NCI-H510A (cell line): ENCODE results near the gene MVB12B.

Source experiments
- DNase-seq: peaks from one replicate; lab custom pipeline; 2025; lab: John Stamatoyannopoulos, UW

The MVB12B gene

DNA sequence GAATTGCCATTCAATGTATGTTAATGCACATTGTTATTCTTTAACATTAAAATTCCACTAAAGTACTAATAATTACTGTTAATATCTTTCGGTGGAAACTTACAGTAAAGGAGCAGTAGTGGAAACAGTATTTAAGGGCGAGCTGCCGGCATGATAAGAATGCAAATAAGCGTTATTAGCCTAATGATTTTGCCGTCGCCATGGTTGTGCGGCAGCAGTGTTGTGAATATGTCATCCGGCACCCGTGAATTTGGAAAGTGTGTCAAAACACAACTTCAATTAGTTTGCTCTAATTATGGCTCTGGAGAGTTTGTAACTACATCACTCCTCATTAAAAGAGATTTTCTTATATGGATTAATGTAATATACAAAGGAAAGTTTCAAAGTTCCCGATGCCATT is 81.4 kb downstream of the MVB12B start:
- DNase-seq, result no peak

DNA sequence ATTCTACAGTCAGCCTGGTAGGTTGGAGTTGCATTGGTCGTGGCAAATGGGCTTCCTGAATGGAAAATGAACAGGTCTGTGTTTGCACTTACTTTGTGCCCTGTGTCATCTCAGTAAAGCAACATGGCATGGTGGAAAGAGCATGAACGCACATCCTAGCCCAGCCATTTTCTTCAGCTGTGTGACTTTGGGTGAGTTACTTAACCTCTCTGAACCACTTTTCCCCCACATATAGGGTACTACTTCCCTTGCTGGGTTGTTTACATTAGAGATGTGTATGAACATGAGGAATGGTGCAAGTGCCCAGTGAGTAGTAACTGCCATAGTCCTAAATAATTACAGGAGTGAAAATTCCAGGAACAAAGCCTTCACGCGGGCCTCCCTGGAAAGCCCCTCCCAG is 83.6 kb downstream of the MVB12B start:
- DNase-seq, result no peak

DNA sequence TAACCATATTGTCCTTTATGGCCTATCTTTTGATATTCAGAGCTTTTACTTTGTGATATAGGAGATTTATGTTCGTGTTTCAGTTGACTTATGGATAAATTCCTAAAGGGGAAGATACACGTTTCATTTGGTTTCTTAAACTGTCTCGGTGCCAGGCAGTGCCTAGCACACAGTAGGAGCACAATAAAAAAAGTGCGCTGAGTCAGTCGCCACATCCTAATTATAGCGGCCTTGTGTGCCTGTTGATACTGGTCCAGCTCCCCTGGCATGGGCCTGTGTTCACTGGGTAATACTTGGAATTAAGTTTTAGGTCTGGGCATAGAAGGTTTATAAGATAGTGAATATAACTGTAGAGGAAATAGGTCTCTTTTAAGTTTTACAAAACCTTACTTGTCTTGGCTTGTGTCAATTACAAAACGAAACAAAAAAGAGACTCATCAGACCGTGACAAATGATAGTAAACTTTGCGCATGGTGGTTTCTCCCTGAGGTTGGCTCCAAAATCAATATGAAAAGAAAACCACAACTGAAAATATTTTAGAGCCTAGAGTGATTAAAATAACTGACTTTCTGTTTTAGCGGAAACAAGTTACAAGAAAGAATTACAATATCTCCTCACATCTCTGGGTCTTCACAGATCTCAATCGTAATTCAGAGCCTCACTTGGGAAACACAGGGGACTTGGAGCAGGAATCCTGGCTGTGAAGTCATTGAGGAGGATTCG is 84.8 kb downstream of the MVB12B start:
- DNase-seq, result no peak

DNA sequence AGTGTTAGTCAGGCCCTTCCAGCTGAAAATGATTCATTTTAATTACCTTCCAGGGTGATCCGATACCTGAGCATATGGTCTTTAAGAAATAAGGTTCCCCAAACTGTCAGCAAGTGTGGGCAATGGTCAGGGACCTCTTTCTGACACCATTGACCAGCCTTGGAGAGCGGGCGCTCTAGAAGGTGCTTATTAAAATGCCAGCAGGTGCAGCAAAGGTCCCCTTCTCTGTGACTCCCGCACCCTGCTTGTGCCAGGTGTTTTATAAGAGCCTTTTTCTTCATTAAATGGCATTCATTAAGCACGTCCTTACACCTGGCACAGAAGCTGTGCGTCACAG is 85.3 kb downstream of the MVB12B start:
- no peak for DNase-seq

DNA sequence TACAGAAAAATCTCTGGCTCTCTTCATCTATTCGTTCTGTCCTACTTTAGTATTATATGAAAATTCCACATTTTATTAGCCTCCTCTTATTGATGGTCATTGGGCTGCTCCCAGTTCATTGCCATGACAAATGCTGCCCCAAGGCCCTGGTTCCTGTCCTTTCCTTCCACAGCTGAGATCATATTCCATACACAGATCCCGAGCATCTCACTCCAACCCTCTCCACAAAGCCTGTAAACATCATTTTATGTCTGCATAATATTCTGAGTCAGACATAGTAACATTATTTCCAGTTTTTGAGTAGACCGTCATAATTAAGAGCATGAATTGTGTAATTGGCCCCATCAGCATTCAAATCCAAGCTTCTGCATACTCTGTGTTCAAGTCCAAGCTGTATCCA is 86.3 kb downstream of the MVB12B start:
- DNase-seq, result no peak

DNA sequence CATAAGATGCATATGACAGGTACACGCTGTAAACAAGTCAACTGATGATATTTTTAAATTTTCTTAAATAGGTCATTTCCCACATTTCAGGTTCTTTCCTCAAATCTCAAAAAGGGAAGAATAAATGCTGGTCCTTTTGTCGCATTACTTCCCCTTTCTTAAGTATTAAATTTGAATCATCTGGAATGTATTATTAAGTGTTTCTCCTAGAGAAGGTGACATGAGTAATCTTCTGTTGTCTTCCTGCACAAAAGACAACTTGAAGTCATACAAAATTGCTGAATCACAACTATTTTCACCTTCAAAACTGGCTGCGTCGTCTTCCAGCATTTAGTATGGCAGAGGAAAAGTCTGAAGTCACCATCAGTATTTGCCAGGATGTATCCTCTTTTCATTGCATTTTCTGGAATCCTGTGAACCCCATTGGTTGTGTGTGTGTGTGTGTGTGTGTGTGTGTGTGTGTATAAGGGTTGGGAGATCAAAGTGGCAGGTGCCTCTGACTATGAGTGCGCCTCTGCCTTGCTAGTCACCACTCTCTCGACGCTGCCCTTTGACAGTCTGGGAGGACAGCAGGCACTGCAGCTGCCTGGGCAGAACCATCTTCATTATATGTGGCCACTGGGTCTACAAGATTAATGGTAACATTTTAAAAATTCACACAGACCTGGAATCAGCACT is 86.9 kb downstream of the MVB12B start:
- peak; percentile 80 for DNase-seq

DNA sequence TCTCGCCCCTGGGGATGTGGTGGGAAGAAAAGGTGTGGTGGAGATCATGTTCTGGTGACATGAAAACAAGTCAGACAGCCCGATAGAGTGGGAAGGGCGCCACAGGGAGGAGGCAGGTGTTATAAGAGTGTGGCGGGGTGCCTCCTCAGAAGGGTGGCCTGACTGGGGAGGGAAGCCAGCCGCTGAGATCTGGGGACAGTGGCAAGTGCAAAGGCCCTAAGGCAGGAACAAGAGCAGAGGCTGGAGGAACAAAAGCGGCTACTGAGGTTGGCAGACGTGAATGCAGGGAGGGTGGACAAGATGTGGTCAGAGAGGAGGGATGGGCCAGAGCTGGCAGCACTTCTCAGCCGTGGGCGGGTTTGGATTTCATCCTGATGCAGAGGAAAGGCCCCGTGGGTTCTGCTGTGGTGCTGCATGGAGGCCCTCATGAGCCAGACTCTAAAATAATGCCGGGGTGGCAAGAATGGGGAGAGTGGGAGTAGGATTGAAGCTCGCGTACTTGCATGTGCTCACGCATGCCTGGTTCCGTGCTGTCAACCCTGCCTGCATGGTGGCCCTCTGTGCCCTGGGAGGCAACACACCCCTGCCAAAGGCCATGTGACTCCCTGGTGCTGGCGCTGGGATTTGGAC is 89.2 kb downstream of the MVB12B start:
- peak; percentile 49 for DNase-seq

DNA sequence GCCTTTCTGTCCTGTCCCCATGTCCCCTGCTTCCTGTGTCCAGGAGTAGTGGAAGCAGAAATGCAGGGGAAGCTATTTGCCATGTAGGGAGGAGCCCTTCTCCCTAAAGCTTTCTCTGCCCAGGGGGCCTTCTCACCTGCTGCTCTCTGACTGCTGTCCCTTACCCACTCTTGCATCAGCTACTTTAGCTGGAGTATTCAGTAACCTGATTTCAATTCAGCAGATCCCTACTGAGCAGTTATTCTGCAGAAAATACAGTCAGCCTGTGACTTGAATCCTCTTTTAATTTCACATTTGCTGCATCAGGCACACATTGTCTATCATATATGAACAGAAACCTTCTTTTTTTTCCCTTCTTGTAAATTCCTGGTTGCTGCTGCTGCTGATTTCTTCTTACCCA is 90.4 kb downstream of the MVB12B start:
- peak; percentile 65 for DNase-seq

DNA sequence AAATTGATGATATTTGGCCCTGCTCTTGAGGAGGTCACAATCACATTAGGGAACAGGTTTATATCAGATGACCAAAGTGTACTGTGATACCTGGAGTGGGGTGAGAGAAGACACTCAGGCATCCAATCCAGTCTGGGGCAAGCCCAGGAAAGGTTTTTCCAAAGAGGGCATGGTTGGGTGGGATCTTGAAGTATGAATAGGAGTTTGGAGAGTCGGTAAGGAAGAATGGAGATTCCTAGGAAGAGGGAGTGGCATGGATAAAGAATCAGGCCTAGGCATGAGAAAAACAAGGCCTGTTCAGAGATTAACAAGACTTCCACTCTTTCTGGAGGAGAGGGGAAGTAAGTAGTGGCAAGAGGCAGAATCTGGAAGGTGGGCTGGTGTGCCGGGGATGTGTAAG is 91.1 kb downstream of the MVB12B start:
- DNase-seq, result no peak

DNA sequence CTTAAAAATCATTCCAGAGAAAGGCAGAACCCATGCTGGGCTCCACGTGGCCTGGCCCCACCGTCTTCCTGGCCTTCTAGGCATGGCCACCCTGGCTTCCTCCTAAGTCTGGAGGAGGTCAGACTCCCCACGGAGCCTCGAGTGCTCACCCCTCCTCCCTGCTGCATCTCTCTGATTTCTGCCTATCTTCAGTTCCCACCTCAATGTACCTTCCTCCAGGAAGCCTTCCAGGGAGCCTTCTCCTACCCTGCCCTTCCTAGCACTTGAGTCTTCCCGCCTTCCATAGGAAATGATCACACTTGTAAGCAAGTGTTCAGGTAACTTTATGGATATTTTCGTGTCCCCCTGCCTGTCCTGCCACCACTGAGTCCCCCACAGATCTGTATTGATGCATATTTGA is 92.0 kb downstream of the MVB12B start:
- DNase-seq, result no peak

DNA sequence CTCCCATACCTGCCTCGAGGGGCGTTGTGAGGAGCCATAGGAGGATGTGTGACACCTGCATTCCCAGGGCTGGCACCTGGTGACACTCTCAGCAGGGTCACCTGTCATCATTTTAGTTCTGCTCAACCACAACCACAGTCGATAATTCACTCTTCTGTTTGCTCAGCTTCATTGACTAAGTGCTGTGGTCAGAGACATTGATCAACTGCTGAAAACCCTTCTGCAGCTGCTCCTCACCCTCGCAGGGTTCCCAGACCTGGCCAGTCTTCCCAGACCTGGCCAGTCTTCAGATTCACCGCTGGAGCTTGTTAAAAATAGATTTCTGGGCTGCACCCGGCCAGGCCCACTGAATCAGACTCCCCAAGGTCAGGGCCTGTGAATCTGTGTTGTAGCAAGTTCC is 92.8 kb downstream of the MVB12B start:
- peak; percentile 93 for DNase-seq

DNA sequence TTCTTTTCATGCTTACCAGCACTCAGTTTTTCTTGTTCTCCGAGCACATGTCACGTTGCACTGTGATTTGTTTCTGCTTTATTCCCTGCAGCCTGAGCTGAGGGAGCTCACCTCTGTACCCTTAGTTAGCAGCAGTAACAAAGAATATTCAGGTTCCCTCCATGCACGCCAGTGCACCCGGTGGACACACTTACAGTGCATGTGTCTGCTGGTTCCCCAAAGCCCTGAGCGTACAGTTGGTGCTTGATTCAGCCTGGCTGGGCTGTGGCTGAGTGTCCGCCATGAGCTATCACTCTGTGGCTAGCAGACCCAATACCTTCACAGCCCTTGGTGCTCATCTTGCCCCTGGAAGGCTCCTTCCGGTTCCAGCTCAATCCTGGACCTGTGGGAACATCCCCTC is 93.5 kb downstream of the MVB12B start:
- DNase-seq, result no peak

DNA sequence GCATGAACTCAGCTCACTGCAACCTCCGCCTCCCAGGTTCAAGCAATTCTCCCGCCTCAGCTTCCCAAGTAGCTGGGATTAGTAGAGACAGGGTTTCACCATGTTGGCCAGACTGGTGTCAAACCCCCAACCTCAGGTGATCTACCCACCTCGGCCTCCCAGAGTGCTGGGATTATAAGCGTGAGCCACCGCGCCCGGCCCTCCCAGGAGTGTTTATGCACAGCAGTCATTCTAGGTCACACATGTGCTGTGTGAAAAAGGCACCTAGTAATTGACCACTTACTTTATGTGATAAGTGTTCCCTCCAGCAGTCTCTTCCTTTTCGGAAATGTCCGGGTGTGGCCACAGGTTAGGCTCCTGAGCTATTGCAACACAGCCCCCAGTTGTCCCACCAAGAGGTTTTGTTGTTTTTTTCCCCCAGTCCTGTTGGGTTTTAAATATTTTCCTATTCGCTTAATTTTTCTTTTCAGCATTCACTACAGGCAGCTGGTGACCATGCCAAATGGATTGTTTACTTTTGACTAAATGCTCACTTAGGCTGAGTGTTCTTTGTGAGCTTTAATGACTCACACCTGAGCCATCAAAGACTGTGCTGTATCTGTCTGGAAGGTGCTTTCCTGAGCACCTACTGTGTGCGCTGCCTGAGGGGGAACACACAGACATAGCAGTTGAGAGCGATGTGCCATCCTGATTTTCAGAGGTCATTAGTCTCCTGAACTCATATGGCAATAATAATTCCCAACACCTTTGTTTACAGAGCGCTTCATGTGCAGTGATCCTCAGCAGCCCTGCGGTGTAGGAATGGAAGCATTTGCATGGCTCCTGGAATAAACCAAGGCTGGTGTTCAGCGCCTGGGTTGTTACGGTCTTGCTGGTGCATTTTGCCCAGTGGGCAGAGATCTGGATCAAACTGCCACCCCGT is 94.3 kb downstream of the MVB12B start:
- DNase-seq, result peak; percentile 85

DNA sequence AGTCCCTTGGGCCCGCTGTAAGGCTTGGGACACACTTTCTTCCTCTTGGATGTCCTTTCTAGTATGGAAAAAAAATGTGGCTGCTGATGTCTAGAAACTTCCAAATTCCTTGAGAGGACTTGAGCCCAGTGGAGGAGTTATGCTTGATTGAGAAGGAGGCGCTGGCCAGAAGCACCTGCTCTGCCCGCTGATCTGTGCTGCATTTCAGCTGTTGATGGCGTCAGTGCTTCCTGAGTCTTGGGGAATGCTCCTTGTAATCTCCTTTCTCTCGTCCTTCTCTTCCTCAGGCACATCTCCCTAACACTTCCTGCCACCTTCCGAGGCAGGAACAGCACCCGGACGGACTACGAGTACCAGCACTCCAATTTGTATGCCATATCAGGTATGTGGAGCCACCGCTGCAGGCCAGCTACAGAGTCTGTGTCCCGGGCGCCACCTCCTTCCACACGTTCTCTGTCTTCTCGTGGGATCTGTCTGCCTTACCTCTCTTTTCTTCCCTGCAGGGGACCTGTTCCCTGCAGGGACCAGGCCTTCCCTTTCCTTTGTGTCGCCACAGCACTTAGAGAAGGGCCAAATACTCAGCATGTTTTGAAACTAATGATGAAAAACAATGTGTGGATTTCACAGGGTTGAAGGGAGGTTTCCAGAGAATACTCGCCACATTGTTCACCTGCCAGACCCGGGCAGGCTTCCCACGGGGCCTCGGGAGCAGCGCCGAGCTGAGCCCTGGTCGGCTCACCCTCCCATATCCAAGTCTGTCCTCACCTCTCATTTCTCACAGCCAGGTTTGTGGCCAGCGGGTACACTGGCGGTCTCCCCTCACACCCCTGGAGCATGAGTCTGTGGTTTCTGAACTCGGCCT is 95.2 kb downstream of the MVB12B start:
- no peak for DNase-seq

DNA sequence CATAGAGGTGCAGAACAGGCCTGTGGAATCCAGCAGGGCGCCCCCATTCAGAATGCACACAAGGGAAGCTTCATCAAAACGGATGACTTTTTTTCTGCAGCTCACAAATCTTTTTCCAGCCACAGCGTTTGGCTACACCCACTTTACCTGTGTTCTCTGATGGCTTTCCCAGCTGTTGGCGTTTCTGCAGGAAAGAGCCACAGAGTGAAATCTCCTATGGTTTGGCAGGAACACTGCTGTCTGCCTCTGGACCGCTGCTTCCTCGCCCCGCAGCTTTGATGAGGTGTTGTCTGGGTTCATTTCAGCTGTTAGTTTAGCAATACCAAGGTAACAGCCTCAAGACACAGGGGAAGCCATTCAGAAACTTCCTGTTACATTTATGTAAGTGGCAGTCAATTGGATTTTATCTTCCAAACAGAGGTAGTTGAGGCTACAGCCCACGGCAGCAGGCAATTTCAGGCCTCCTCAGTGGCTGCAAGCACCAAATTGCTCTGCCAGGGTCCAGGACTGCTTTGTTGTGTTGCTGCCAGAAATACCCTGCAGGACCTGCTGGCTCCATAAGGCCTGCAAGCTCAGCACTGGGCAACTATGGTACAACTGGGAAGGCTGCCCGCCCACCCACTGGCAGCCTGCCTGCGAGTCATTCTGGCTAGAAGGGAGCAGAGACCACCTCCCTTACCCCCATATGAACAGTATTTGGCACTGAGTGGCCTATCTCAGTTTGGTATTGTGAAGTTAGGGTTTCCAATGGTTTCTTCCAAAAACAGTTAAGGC is 96.7 kb downstream of the MVB12B start:
- no peak for DNase-seq

DNA sequence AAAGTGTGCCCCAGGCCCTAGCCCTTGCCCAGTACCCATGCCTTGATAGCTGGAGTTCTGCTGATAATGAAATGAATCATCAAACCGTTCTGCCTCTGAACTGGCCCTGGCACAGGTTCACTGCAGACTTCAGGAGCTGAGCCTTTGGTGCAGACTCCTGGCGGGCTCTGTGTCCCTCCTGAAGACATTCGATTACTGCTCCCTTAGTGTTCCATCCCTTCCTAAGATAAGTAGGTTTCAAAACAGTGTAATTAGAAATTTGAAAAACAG is 97.2 kb downstream of the MVB12B start:
- no peak for DNase-seq

DNA sequence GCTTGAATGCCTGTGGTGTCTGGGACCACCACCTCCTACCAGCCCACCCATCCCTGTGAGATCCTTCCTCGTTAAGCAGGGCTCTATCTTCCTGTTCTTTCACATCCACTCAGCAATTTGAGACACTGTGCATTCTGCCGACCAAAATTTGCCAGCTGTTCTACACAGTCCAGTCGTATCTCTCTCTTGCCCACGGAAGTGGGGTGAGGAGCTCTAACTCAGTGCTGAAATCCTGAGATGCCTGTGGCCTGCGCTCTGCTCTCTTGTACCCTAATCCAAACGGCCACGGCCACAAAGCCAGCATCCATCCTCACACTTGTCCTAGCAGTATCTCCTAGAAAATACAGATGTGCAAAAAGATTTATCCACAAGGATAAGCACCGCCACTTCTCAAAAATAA is 97.9 kb downstream of the MVB12B start:
- DNase-seq, result no peak

DNA sequence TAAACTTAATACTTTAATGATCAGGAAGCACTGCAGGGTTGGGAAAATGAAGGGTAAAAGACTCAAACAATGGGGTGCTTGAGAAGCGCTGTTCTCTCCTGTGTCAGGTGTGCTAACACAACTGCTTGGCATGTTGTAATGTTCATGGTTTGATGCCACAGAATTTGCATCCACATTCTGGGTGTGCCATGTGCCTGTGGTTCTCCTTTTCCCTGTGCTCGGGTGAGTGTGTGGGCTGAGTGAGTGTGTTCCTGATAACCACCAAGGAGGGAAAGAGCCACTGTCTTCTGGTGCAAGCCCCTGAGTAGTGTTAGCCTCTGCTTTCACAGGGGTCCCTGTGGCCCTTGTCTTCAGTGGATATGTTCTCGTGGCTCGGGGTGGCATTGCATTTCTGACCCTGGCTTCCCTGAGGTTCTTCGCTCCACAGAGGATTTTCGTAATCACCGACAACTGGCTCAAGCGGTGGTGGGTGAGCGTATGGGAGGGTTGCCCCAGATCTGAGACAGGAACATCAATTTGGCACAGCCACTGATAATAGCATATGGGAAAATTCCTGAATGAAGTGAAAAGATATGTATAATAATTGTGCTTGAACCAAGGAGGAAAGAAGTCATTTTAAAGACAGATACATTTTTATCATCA is 102.0 kb downstream of the MVB12B start:
- no peak for DNase-seq

DNA sequence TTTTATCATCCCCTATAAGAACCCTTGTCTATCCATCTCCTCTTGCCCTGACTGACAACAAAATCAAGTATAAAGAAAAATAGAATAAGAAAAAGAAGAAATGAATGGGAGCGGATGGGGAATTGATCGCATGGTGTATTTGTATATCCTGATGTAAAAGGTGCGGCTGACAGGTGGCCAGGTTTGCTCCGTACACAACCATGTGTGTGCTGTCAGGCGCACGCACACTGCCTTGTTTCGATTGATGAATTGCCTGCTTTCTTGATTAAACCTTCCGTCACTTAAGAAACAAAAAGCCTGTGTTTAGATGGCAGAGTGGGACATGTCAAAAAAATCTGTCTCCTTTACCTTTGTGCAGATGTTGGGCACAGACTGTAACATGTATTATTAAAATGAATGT is 102.6 kb downstream of the MVB12B start:
- no peak for DNase-seq

DNA sequence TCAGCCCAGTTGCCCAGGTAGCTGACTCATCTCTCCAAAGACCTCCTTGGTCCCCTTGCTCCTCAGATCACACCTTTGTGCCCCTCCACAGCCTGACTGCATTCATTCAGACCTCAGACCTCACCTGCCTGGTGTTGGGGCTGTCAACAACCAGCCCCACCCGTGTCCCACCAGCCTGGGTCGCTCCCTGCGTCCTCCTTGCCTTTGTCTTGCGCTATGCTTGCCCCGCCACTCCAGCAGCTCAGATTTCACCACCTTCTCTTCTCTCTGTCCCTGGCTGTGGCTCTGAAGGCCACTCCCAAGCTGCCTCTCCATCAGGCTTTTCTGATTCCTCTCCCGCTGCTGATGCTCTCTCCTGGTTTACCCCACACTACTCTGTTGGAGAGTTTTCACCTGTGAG is 103.5 kb downstream of the MVB12B start:
- DNase-seq, result no peak
